PC-3 (cell line): ENCODE measurements around the gene SUSD6. TPM values are rescaled to one million over a fixed set of nuclear protein-coding genes. Genes with fewer than 3 reads are reported as not detected.
A peak's percentile ranks its signal among the peaks of the same experiment; 100 is the strongest.

ENCODE experiments used
- ATAC-seq: fragments of 200-7000 bp; cut with Tn5 transposase; 2 replicates; pipeline ENCODE4 v1.9.1; 2020; ENCODE audit warnings: mild to moderate bottlenecking, moderate library complexity
- BruUV-seq: library from RNA; stranded (reverse); fragments of 400-500 nt; replicated peaks from 2 replicates; lab custom pipeline; 2021; lab: Mats Ljungman, UMichigan
- CTCF ChIA-PET: fragments of 300-600 bp; sonication (Branson Sonifier 250); formaldehyde crosslinking; loops from one replicate; lab custom pipeline; 2022; ENCODE audit warnings: antibody characterized with exemption; lab: Charles Lee
- POLR2A ChIA-PET: fragments of 300-600 bp; sonication (Branson Sonifier 250); formaldehyde crosslinking; loops from one replicate; lab custom pipeline; 2022; ENCODE audit warnings: antibody characterized with exemption; ENCODE audit not compliant: unreplicated experiment; lab: Charles Lee
- DNase-seq: peaks from one replicate; pipeline ENCODE4 v3.0.0-alpha.2; 2015
- H2AFZ ChIP-seq: fragments of 300-600 bp; sonication (generic); 2 replicates; pipeline ENCODE4 v1.6.0; 2016; ENCODE audit warnings: antibody characterized with exemption, low read length
- H3F3A ChIP-seq: fragments of 300-600 bp; sonication (generic); one replicate; pipeline ENCODE4 v1.6.0; 2017; ENCODE audit warnings: antibody characterized with exemption, low read length, control low read depth, mild to moderate bottlenecking; ENCODE audit not compliant: unreplicated experiment
- H3K27ac ChIP-seq: fragments of 300-600 bp; sonication (generic); 2 replicates; pipeline ENCODE4 v1.5.1; 2016; ENCODE audit warnings: mild to moderate bottlenecking, low read length
- H3K27me3 ChIP-seq: fragments of 300-600 bp; sonication (generic); 2 replicates; pipeline ENCODE4 v1.6.1; 2016; ENCODE audit warnings: low read length, mixed read lengths
- H3K36me3 ChIP-seq: fragments of 300-600 bp; sonication (generic); 2 replicates; pipeline ENCODE4 v1.6.1; 2016; ENCODE audit warnings: low read depth, mixed run types, low read length, mixed read lengths
- H3K4me1 ChIP-seq: fragments of 300-600 bp; sonication (generic); 2 replicates; pipeline ENCODE4 v1.5.1; 2016; ENCODE audit warnings: low read length; ENCODE audit not compliant: insufficient read depth
- H3K4me2 ChIP-seq: fragments of 300-600 bp; sonication (generic); 2 replicates; pipeline ENCODE4 v1.6.0; 2016; ENCODE audit warnings: low read length
- H3K4me3 ChIP-seq: fragments of 300-600 bp; sonication (generic); 2 replicates; pipeline ENCODE4 v1.5.1; 2016; ENCODE audit warnings: mild to moderate bottlenecking, low read length, mixed read lengths
- H3K79me2 ChIP-seq: fragments of 300-600 bp; sonication (generic); 2 replicates; pipeline ENCODE4 v1.6.1; 2017; ENCODE audit warnings: low read length, mixed read lengths
- H3K9ac ChIP-seq: fragments of 300-600 bp; sonication (generic); 2 replicates; pipeline ENCODE4 v1.6.0; 2016; ENCODE audit warnings: mild to moderate bottlenecking, low read length
- H3K9me2 ChIP-seq: fragments of 300-600 bp; sonication (generic); replicated peaks from 2 replicates; pipeline ENCODE4 v1.6.1; 2016; ENCODE audit warnings: mixed run types, low read length, mixed read lengths
- H3K9me3 ChIP-seq: fragments of 300-600 bp; sonication (generic); 2 replicates; pipeline ENCODE4 v1.6.1; 2016; ENCODE audit warnings: low read length, mixed read lengths
- H4K20me1 ChIP-seq: fragments of 300-600 bp; sonication (generic); 2 replicates; pipeline ENCODE4 v1.6.1; 2016; ENCODE audit warnings: low read length, mixed read lengths
- CTCF ChIP-seq: fragments of 300-600 bp; sonication (generic); conservative IDR thresholded peaks from 2 replicates; pipeline ENCODE4 v1.5.1; 2017; ENCODE audit warnings: antibody characterized with exemption, low read depth, mild to moderate bottlenecking, low read length
- EZH2 ChIP-seq: fragments of 300-600 bp; sonication (generic); IDR thresholded peaks from one replicate; pipeline ENCODE4 v1.6.1; 2017; ENCODE audit warnings: antibody characterized with exemption, mild to moderate bottlenecking, low read length; ENCODE audit not compliant: unreplicated experiment
- EZH2phosphoT487 ChIP-seq: fragments of 300-600 bp; sonication (generic); IDR thresholded peaks from 2 replicates; pipeline ENCODE4 v1.6.1; 2018; ENCODE audit warnings: mild to moderate bottlenecking, antibody characterized with exemption, low read length, borderline replicate concordance
- intact Hi-C: fragments of 100-400 bp; cut with micrococcal nuclease; formaldehyde crosslinking; loops from 2 replicates; pipeline ENCODE4 v1.9.0; 2023
- total RNA-seq: library from RNA; depleted of rRNA; stranded (reverse); fragments of >200 nt; gene quantifications from 2 replicates; pipeline ENCODE4 v1.2.3, GENCODE V29; 2014

SUSD6 gene
- total RNA-seq, 1 experiment from 2014 or later, result 6.1 TPM

- Histone ChIP-seq H3K36me3 (no peaks in the 10 kb centered on the region), H3K9me2 (no peaks in the 10 kb centered on the region), H3K27ac (peak overlapping the region; percentile 64), H2AFZ (peak overlapping the region; percentile 54), H3K9ac (peak overlapping the region; percentile 24), H3K4me3 (peak overlapping the region; percentile 3; the same call in 1 of the 2 replicates), H3K4me1 (peaks cover 55% of the 10 kb centered on the region), H3F3A (no peaks in the 10 kb centered on the region), H3K27me3 (no peaks in the 10 kb centered on the region), H3K9me3 (no peaks in the 10 kb centered on the region), H3K4me2 (peak overlapping the region; percentile 45), H3K79me2 (peaks cover 9% of the 10 kb centered on the region; the same call in 1 of the 2 replicates), H4K20me1 (no peaks in the 10 kb centered on the region)
- no TSS peak for BruUV-seq
- POLR2A ChIA-PET, result interaction anchor here (0.6 kb wide), 2 partner anchors 46 to 348 kb away, joined by 3 to 4 read pairs; no protein-coding TSS in a partner anchor
- peak; percentile 70 for ATAC-seq
- peak; percentile 79 for DNase-seq
- intact Hi-C loops, result loop anchor here (1.0 to 2.0 kb wide), 2 partner anchors 15 to 45 kb away; no protein-coding TSS in a partner anchor
- TF ChIP-seq CTCF, result no peak
- no peak for TF ChIP-seq EZH2
- TF ChIP-seq EZH2phosphoT487, result no peak
- CTCF ChIA-PET, result interaction anchor here (0.6 to 1.2 kb wide), 2 partner anchors 10 to 273 kb away, joined by 4 to 5 read pairs; no protein-coding TSS in a partner anchor
These were observed 46.6 kb downstream of the SUSD6 start for GRCh38 chr14:69657950-69658355.

- peaks cover 54% of the 10 kb centered on the region for H3K4me1 ChIP-seq
- ATAC-seq, result no peak
These were observed 47.4 kb downstream of the SUSD6 start for GRCh38 chr14:69658664-69659261.

More at GRCh38 chr14:69658664-69659261, 47.4 kb downstream of the SUSD6 start:
- Histone ChIP-seq H3K4me3 (no peak overlapping the region), H3K36me3 (no peaks in the 10 kb centered on the region), H3K27ac (peak overlapping the region; percentile 64), H3K9me2 (no peaks in the 10 kb centered on the region), H2AFZ (no peak overlapping the region), H4K20me1 (no peaks in the 10 kb centered on the region), H3K27me3 (no peaks in the 10 kb centered on the region), H3K9me3 (no peaks in the 10 kb centered on the region), H3F3A (no peaks in the 10 kb centered on the region), H3K9ac (peak overlapping the region; percentile 24), H3K4me2 (peak overlapping the region; percentile 45), H3K79me2 (0 out of 2 replicates have a peak, but pooled peaks cover 7% of the 10 kb centered on the region)
- POLR2A ChIA-PET, result no interaction called here
- peak; percentile 63 for DNase-seq
- BruUV-seq, result TSS peak; percentile 27
- TF ChIP-seq EZH2phosphoT487, result no peak
- no peak for TF ChIP-seq CTCF
- TF ChIP-seq EZH2, result no peak
- CTCF ChIA-PET, result interaction anchor here (1.2 kb wide), 1 partner anchor 10 kb away, joined by 4 read pairs; no protein-coding TSS in a partner anchor
- intact Hi-C loops, result loop anchor here (1.0 to 2.0 kb wide), 2 partner anchors 16 to 45 kb away; no protein-coding TSS in a partner anchor
